ENCODE data around the gene ARPC1A.

- TF ChIP-seq POLR2A (IDR thresholded peaks at IDR 0.05; ENCODE audit: low read length) (no peak), GATA1 (IDR thresholded peaks at IDR 0.05; ENCODE audit: low read depth, low read length) (no peak)
Measured at GRCh38 chr7:99390941-99391602, 65.4 kb downstream of the ARPC1A start.
